ENCODE results near the gene CARMIL3. TPM values are rescaled to one million over a fixed set of nuclear protein-coding genes. Genes with fewer than 3 reads are reported as not detected.

CARMIL3 gene
- total RNA-seq, result 0.07 TPM in 1 of 2 replicates, not detected in the other

GRCh38 chr14:24051789-24052655, at the start of gene CARMIL3:
TSS of gene CARMIL3 (plus strand) at chr14:24052009. CDS start at chr14:24052154, 145 bp downstream.

DNA sequence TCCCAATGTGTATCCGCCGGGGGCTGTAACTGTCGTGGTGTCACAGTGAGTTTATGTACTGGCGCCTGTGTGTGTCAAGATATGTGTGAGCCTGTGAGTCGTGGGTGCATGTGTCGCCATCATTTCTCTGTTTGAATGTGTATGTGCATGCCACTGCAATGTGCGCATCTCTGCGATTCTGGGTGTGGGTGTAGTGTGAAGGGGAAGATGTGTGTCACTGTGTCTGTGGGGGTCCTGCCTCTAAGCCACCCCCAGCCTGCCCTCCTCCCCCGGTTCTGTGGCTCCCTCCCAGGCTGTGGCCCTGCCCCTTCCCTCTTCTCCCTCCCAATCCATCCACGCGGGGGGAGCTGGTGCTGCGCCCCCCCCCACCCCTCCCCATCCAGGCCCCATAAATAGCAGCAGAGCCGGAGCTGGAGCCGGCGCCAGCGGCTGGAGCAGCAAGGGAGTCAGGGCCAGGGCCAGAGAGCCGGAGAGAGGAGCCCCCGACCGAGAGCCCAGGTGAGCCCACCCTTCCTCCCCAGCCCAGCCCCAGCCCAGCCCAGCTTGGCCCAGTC, 19.4 kb downstream of the CARMIL3 start, which contains the start of gene CPNE6:
Gene CPNE6, plus strand, starts transcription at position 419 of the 554 bp plus-strand sequence. CDS start 1,375 bp downstream, outside the sequence.

DNA sequence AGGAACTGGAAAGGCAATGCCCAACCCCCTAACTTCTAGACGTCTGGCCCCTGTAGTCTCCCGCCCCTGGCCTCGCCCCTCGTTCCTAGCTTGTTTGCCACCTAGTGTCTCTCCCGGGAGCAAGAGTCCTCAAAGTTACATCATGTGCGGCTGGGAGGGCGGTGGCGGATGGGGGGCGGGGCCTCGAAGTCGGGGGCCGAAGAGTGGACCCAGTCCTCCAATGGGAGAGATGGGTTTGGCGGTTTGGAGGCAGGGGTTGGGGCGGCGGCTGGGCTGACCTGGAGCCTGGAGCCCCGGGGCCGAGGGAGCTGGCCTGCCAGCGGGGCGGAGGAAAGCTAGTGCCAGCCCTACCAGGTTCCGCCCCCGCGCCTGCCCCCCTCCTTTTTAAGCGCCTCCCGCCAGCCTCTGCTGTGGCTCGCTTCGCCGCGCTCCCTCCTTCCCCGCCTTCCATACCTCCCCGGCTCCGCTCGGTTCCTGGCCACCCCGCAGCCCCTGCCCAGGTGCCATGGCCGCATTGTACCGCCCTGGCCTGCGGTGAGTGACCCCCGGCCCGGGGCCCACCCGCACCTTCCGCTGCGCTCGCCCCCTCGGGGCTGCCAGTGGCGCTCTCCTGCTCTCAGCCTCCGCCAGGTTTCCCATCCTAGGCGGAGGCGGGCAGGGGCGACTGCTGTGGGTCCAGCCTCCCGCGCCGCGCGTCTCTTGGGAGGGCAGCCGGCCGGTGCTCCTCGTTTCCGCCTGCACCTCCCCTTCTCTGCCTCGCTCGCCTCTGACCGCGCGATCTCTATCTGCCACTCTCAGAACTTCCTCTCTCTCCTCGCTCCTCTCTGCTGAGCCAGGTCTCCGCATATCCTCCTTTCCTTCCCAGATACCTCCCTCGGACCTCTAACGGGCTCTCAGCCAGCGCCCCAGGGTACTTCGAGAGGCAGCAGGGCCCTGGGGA, 42.4 kb downstream of the CARMIL3 start, which contains the start of gene PCK2:
Gene PCK2, plus strand, starts transcription at position 411 of the 940 bp plus-strand sequence. Its CDS starts 95 bp downstream, at position 506.

GRCh38 chr14:24114532-24115421, 63.0 kb downstream of the CARMIL3 start, which contains the start of the genes DCAF11 and NRL:
TSS of gene DCAF11 (plus strand) at chr14:24114777. CDS start at chr14:24115595, 818 bp downstream.
TSS of gene NRL (minus strand) at chr14:24114949. CDS start at chr14:24082848, 32,101 bp downstream.

Other genes starting within 250 kb of the CARMIL3 start
- gene DHRS4, start 98.2 kb upstream of the CARMIL3 start, total RNA-seq, result 42.4 and 56.8 TPM in 2 replicates
- 10.0 and 14.7 TPM in 2 replicates for gene DHRS4L2, start 63.1 kb upstream of the CARMIL3 start, total RNA-seq
- not detected in 2 replicates for gene CPNE6, start 19.6 kb downstream of the CARMIL3 start, total RNA-seq
- gene PCK2, start 42.3 kb downstream of the CARMIL3 start, total RNA-seq, result 15.0 and 15.2 TPM in 2 replicates
- gene DCAF11, start 62.8 kb downstream of the CARMIL3 start, total RNA-seq, result 37.3 and 48.1 TPM in 2 replicates
- gene NRL, start 62.9 kb downstream of the CARMIL3 start, total RNA-seq, result 0.23 and 1.5 TPM in 2 replicates
- gene FITM1, start 78.7 kb downstream of the CARMIL3 start, total RNA-seq, result not detected in 2 replicates
- 143 and 167 TPM in 2 replicates for gene PSME1, start 84.2 kb downstream of the CARMIL3 start, total RNA-seq
- 19.5 and 25.0 TPM in 2 replicates for gene EMC9, start 89.6 kb downstream of the CARMIL3 start, total RNA-seq
- gene PSME2, start 94.6 kb downstream of the CARMIL3 start, total RNA-seq, result 54.1 and 80.0 TPM in 2 replicates
- gene RNF31, start 95.5 kb downstream of the CARMIL3 start, total RNA-seq, result 37.5 and 96.2 TPM in 2 replicates
- gene IRF9, start 109.3 kb downstream of the CARMIL3 start, total RNA-seq, result 10.6 and 14.6 TPM in 2 replicates
- 20.7 and 24.2 TPM in 2 replicates for gene REC8, start 120.1 kb downstream of the CARMIL3 start, total RNA-seq
- gene IPO4, start 136.8 kb downstream of the CARMIL3 start, total RNA-seq, result 69.6 and 70.8 TPM in 2 replicates
- 46.4 and 51.1 TPM in 2 replicates for gene TM9SF1, start 143.4 kb downstream of the CARMIL3 start, total RNA-seq
- not detected in 2 replicates for gene TSSK4, start 153.7 kb downstream of the CARMIL3 start, total RNA-seq
- gene CHMP4A, start 161.5 kb downstream of the CARMIL3 start, total RNA-seq, result 60.7 and 77.1 TPM in 2 replicates
- 11.5 and 12.0 TPM in 2 replicates for gene MDP1, start 164.1 kb downstream of the CARMIL3 start, total RNA-seq
- 243 and 248 TPM in 2 replicates for gene NEDD8, start 180.4 kb downstream of the CARMIL3 start, total RNA-seq
- 30.3 and 45.9 TPM in 2 replicates for gene GMPR2, start 180.9 kb downstream of the CARMIL3 start, total RNA-seq
- gene TINF2, start 190.6 kb downstream of the CARMIL3 start, total RNA-seq, result 52.2 and 64.4 TPM in 2 replicates
- gene TGM1, start 211.2 kb downstream of the CARMIL3 start, total RNA-seq, result 229 and 247 TPM in 2 replicates
- 58.5 and 80.3 TPM in 2 replicates for gene RABGGTA, start 219.6 kb downstream of the CARMIL3 start, total RNA-seq
- gene DHRS1, start 247.8 kb downstream of the CARMIL3 start, total RNA-seq, result 82.6 and 85.4 TPM in 2 replicates
- 20.7 and 32.6 TPM in 2 replicates for gene NOP9, start 247.8 kb downstream of the CARMIL3 start, total RNA-seq